Measurements from ENCODE around the gene CHRD.

GRCh38 chr3:184415203-184415490 lies 35.3 kb downstream of the CHRD start:
- TF ChIP-seq CTCF (IDR thresholded peaks at IDR 0.05) (no peak), POLR2AphosphoS5 (IDR thresholded peaks at IDR 0.05) (no peak)

Measured in stomach (tissue), 4 donors.